ENCODE measurements around the gene RARA.

DNA sequence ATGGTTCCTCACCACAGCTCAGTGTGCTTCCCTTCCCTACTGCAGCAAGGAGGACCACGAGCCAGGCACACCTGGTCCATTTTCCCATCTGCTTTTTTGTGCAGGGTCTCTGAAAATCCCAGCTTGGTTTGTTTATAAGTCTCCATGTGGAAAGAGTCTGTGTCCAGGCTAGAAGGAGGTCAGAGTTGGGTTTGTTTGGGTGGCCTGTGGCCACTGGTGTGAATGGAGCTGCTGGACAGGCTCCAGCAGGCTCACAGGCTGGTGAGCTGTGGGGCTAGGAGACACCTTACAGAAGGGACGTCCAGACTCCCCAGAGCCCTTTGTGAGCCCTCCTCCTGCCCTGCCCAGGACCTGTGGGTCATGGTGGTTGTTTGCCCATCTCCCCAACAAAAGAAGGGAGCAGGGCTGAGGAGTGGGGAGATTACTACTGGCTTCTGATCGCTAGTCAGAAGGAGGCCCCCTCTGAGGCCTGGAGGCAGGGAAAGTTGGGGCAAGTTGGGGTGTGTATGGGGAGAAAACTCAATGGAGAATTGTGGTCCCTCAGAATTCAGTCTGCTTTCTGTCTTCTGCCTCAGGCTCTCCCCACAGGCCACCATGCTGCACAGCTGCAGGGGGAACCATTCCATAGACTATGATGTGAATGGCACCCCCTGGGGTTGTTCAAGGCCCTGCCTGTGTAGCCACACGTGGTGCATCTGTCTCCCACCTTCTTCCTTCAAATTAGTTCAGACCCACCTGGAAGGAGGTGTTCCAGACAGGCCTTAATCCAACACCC is 4.1 kb downstream of the RARA start:
- no peak for TF ChIP-seq RARB (CRISPR knock-in tag; IDR thresholded peaks at IDR 0.05)
- no peak for TF ChIP-seq CREB5 (CRISPR knock-in tag; IDR thresholded peaks at IDR 0.05; ENCODE audit: low read depth)
- TF ChIP-seq ZNF565 (CRISPR knock-in tag; conservative IDR thresholded peaks at IDR 0.05; ENCODE audit: low read depth): no peak
- TF ChIP-seq ZNF8 (CRISPR knock-in tag; IDR thresholded peaks at IDR 0.05): no peak
- TF ChIP-seq ISL1 (CRISPR knock-in tag; IDR thresholded peaks at IDR 0.05): no peak
- TF ChIP-seq ZFP30 (CRISPR knock-in tag; IDR thresholded peaks at IDR 0.05): no peak
- no peak for TF ChIP-seq PPARA (CRISPR knock-in tag; IDR thresholded peaks at IDR 0.05; ENCODE audit: borderline replicate concordance)
- TF ChIP-seq PATZ1 (CRISPR knock-in tag; IDR thresholded peaks at IDR 0.05; ENCODE audit: borderline replicate concordance): no peak
- TF ChIP-seq CSDC2 (CRISPR knock-in tag; IDR thresholded peaks at IDR 0.05): no peak
- no peak for TF ChIP-seq BACH2 (CRISPR knock-in tag; IDR thresholded peaks at IDR 0.05; ENCODE audit: borderline replicate concordance)
